ENCODE results near the gene ACOXL. TPM values are rescaled to one million over a fixed set of nuclear protein-coding genes. Genes with fewer than 3 reads are reported as not detected.
"Not testable (repeated sequence)": the region's sequence is repeated elsewhere in the genome, so short reads cannot be mapped to it uniquely, and the experiment has no call there.

Gene ACOXL
- 1.6 TPM in 1 of 2 replicates, not detected in the other for total RNA-seq (2014; rRNA removed; shearing (Covaris generic))

DNA sequence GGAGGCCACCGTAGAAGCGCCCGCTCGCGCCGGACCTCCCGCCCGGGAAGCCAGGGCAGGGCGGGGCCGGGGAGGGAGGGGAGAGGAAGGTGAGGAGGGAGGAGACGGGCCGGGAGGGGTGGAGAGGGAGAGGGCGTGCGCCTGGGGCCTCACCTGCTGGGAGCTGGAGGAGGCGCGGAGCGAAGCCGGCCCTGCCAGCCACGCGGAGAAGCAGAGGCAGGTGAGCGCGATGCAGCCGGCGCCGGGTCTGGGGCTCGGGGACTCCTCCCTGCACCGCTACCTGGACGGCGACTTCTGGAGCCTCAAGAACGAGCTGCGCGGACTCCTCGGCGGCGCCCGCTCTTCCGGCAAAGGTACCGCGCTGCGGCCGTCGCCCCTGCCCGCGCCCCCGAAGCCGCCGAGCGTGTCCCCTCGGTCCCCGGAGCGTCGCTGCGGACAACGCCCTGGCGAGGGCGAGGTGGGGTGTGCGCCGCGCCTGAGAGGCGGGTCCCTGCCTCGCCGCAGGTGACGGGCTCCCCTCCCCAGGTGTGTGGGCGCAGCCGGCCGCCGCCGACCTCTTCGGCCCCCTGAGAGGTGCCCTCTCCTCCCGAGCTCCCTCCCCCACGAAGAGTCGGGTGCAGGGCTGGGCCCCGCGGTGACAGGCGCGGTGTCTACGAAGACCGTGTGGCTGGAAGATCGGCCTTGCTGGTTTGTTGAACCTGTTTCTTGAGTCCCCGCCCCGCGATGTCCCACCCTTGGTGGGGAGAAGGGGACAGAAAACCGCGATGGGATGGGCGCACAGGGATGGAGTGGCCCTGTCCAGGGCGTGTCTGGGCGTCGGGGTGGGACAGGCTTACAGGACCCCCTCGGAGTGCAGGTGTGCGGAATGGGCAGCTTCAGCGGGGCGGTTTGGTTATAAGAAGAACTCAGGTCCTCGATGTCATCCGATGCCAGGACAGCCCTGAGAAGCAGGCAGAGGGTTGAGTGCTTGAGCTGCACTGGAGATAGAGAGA is at the start of gene ACOXL:
Gene ACOXL, plus strand, starts transcription at position 152 of the 992 bp plus-strand sequence. CDS start 35,817 bp downstream, outside the sequence.
- DNase-seq (ENCODE audit: low read depth): no peak

DNA sequence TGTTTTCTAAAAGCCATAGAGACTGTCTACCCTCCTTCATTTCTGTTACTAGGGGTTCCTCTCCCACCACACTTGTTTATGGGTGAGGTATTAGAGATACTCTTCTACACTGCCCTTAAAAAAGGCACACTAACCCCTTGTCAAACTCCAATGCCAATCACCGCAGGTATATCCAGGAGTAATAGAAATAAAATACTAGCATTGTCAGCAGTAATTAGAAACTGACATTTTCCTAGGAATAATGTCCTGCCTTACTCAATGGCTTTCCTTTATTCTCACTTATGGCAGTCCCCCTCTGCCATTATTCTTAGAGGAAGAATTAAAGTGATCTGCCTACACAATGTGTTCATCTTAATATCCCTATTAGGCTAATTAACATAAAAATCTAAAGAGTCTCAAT is 49.5 kb upstream of the ACOXL start:
- no peak for DNase-seq (ENCODE audit: low read depth)

DNA sequence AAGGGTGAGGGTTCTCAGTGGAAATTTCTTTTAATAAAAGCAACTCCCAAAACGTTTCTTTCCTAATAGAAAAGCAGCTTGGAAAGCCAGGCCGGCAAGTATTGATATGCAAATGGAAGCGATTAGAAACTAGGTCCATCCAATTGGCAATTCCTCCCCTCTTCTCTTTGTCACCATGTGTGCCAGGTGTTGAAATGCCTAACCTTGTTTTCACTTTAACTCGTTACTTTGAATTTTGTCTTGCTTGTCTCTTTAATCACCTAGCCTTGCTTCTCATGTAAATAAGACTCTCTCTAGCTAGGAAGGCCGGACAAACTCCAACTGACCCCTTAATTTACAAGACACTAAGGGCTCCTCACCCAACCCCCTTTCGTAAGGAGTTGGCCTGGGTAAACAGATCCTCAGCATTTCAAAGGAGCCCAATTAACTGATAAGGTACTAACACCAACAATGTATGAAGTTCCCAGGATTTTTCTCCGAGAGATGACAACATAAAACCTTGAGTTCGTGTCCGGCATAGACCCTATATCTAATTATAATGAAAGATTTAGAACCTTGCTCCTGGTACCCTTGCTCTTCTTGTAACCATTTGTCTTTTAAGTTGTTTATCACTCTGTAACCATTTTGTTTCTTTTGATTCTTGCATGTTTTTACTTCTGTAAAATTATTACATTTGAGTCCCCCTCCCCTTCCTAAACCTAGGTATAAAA is 44.4 kb upstream of the ACOXL start:
- not testable (repeated sequence) for DNase-seq (ENCODE audit: low read depth)

DNA sequence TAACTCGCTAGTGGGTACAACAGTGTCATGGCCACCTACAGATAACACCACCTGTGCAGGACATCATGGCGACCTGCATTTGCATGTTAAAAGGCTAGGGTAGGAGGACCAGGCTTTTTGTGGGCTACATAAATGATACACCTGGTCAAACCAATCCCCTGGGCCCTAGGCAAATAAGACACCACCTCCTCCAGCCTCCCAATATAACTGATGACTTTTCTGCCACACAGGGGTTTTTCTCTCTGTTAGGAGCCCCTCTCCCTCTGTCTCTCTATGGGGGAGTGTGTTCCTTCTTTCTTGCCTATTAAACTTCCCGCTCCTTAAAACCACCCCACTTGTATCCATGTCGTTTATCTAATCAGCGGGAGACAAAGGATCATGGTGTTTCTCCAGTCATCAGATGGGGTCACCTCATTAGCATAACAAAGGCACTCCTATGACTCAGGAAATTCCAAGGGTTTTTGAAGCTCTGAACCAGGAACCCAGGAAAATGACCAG is 43.7 kb upstream of the ACOXL start:
- peak; percentile 67 for DNase-seq (ENCODE audit: low read depth)

DNA sequence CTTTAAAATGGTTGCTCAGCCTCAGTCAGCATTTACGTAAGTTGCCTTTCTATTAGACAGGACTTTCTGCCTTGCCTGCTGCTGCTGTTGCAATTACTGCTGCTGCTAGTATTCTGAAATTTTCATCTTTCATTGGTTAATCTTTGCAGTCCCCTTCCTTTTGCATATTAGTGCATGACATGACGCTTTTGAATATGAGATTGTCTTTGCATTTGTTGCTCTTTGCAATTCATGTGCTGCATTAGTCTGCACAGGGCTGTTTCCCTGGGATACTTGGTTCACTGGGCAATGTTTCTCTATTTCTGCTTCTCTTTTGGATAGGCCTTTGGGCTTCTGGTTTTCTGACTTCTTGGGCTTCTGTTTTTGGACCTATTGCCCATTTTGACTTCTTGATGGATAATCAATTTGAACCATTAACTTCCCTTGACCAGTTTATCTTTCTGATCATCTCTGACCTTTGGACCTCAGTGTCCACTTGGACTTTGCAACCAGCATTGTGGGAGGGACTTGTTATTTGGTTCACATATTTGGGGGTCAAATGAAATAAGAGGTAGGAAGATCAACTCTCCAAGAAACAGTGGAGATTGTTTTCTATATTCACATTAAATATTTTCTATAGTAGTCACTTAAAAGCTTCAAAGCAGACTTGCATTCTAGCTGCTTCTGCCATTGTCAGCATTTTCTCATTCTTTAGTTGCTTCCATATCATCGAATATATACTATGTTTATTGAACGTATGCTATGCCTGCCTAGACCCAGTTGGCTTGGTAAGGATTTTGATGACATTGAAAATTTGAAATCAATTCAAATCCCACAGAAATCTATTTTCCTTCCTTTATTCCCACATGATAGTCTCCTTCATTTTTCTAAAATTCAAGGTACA is 42.0 kb upstream of the ACOXL start:
- no peak for DNase-seq (ENCODE audit: low read depth)

DNA sequence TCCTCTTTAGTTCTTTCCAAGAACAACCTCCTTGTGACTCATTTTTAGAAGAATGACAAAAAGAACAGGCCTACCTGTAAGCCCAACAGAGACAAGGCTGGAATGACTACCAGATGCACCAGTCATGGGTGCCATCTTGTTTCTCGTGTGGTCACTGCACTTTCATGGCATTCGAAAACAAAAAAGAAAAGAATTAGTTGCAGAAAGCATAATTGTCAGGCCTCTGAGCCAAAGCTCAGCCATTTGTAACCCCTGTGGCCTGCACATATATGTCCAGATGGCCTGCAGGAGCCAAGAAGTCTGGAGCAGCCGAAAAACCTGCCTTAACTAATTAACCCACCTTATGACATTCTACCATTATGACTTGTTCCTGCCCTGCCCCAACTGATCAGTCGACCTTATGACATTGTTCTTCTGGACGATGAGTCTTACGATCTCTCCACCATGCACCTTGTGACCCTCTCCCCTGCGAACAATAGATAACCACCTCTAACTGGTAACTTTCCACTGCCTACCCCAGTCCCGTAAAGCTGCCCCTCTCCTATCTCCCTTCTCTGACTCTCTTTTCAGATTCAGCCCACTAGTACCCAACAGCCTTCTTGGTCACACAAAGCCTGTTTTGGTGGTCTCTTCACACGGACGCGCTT is 40.6 kb upstream of the ACOXL start:
- DNase-seq (ENCODE audit: low read depth): no peak

DNA sequence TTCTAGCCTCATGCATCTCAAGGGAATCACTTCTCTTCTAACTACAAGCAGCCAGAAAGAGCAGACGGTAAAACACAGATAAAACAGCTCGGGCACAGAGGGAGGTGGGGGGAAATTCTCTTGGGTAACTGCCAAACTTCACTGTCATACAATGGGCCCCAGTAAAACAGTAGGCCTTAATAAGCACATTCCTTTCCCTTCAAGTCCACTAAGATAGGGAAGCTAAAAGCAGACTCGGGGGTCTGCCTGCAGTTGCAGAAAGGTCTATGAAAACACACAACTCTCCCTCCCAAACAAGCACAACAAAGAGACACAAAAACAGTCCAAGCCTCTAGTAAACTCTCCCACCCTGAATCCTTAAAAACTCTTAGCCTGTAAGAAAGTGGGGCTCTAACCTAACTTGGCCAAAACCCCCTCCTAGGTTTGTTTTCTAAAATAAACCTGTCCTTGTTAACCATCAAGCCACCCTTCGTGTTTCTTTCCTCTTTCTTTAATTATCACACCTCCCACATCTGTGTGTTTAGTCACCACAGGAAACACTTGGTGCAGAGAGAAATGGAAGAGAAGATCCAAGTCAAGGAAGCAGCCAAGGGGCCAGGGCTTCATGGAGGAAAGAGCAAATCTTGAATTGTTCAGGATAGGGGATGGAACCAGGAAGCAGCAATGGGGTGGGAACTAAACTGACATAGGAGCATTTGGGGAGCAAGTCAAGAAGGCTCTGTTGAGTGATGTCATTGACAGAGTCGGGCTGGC is 37.1 kb upstream of the ACOXL start:
- DNase-seq (ENCODE audit: low read depth): not testable (repeated sequence)

DNA sequence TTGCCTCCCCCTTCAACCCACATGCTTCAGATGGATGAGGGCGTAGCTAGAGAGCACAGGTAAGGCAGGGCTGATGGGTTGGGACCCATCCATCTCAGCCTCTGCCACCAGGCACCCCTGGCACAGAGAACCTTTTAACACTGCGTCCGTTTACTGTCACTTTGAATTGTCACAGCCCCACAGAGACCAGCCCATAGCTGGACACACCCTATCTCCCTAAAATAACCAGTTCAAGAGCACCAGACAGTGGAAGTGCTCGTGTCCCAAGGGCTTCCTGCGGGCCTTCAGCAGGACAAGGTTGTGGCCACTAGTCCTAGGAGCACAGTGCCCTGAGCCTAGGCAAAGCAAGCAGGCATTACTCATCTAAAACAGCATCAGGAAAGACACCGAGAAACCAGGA is 34.1 kb upstream of the ACOXL start:
- not testable (repeated sequence) for DNase-seq (ENCODE audit: low read depth)

DNA sequence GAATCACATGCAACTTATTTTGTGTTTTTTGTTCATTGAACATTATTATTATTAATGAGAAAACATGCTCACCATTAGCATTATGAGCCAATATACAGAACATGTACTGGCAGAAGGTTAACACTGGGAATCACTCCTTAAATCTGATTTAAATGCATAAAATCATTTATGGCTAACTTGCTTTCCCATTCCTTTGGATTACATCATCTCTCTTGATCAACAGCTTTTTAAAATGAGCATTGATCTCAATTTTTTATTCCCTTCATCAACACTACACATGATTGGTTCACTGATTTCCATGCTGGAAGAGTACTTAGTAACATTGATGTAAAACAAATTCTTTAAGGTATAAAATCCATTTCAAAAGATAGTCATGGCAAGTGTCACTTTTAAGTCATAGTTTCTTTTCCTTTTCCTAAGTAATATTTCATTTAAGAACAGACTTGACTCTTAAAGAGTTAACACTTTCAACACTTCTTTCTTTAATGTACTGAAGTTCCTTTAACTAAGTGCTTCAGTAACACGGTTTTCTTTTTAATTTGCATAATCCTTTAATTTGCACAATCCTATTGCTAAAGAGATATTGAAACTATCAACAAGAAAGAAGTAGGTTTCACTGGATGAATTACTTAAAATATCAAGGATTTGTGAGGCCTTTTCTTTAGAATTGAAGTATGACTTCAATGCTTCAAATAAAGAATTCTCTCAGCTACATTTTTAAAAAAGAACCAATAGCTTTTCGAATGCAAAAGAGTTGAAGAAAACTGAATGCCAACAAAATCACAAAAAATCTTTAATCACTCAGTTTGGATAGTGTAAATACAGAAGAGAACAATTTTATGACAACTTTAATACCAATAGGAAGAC is 29.6 kb upstream of the ACOXL start:
- no peak for DNase-seq (ENCODE audit: low read depth)

DNA sequence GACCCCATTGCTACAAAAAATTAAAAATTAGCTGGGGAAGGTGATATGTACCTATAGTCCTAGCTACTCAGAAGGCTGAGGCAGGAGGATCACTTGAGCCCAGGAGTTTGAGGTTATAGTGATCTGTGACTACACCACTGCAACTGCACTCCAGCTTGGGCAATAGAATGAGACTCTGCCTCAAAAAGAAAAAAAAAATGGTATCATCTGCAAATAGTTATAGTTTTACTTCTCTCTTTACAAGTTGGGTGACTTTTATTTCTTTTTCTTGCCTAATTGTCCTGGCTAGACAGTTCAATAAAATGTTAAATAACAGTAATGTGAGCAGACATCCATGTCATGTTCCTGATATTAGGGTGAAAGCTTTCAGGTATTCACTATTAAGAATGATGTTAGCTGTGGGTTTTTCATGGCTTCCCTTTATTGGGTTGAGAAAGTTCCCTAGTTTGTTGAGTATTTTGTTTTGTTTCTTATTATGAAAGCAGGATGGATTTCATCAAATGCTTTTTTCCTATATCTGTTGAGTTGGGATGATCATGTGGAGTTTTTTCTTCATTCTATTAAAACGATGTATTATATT is 24.9 kb upstream of the ACOXL start:
- DNase-seq (ENCODE audit: low read depth): no peak

DNA sequence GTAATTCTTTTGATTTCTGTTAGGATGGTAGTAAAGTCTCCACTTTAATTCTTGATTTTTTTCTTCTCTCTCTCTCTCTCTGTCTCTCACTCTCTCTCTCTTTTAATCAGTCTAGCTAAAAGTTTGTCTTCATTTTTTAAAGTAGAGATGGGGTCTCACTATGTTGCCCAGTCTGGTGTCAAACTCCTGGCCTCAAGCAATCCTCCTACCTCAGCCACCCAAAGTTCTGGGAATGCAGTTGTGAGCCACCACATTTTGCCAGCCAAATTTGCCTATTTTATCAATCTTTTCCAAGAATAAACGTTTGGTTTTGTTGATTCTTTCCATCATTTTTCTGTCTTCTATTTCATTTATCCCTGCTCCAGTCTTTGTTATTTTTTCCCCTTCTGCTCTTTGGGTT is 23.9 kb upstream of the ACOXL start:
- no peak for DNase-seq (ENCODE audit: low read depth)

DNA sequence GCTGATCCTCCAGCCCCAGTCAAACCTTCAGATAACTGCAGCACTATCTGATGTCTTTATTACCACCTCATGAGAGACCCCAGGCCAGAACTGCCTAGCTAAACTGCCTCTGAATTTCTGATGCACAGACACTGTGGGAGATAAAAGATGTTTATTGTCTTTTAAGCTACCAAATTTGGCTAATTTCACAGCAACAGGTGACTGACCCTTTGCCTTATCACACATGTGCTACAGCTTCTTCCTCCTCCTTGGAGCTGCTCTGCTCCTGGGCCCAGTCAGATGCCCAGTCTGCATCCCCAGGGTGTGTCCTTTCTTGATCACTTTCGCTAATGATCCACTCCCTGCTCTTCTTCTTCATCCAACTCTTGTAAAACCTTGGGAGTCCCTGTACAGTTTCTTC is 19.6 kb upstream of the ACOXL start:
- no peak for DNase-seq (ENCODE audit: low read depth)

DNA sequence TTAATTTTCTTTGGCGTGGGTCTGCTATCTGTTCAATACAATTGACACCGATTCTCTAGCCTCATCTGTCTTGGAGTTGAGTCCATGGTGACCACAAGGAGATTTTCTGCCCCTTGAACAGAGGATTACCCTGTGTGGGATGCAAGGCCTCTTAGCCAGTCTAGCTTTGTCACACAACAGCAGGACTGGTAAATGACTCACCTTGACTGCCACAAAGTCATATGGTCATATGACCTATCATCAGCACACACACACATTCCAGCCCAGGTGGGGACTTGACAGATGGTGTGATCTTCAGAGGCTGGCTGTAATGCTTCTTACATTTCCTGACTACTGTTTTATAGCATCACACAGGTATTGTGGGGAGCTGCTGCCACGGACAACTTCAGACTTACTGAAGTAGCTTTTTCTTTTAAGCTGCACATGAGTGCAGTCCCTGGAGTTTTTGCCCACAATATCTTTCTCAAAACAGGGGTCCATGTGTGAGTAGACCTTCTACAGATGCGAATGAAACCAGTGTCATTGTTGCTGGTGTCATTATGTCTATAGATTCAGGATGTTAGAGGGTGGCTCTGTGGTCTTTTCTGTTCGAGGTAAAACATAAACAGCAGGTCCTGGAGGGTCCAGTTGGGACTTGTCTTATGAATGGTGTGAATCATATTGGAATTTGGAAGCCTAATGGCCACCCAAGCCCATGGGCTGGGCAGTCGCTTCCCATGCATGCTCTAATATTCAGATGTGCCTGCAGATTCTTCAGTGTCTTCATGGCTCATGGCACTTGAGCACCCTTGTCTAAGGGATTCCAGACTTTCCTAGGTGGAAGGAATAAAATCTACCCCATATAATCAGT is 18.6 kb upstream of the ACOXL start:
- no peak for DNase-seq (ENCODE audit: low read depth)

DNA sequence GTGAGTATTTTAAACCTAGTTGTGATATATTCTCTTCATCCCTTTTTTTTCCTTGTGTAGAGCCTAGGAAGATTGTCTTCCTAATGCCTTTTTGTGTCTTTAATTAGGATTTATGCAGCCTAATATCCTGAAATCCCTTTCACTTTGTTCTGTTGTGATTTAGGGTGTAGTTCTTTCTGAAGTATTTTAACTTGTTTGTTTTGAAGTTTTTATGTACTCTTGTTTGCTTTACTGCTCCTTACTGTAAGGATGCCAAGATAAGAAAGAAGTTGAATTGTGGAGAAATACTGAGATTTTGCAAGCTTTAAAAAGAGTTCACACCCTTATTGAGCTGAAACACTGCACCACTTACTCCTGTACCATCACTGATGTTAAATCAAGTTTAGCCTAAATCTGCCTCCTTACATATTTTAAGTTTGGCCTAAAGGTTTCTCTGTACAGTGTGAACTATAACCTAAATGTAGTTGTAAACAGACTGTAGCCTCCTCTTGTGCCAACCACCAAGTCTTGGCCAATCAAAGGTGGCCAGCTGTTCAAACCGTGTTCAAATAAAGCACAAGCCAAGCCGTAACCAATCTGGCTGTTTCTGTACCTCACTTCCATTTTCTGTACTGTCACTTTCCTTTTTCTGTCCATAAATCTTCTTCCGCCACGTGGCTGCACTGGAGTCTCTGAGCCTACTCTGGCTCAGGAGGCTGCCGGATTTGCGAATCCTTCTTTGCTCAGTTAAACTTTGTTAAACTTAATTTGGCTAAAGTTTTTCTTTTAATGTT is 17.7 kb upstream of the ACOXL start:
- no peak for DNase-seq (ENCODE audit: low read depth)

DNA sequence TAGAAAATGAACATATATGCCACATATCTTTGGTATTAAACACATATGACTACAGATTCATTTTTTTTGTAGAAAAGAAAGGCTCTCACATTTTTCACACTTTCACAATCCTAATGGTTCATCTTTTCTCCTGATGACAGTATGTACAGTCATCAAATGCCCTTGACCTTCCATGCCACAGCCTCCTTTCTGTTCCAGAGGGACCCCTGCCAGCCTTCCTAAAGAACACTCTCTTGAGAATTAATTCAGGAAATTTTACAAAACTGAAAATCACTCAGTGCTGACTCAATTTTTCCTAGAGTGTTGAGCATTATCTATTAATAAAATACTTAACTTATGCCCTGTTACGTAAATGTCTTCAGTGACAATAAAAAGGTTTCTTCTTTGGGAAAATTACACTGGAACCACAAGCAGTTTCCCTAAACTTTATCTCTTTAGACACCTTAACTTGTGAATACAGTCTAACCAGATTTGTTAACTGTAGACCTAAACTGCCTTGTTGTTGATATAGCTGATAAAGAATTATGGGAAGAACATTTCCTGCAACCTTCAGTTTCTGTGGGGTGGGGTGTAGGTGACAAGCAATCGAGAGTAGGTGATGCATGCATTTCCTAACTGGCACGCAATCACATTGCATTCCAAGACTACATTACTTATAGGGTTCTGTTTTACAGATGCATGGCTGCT is 15.3 kb upstream of the ACOXL start:
- DNase-seq (ENCODE audit: low read depth): no peak

DNA sequence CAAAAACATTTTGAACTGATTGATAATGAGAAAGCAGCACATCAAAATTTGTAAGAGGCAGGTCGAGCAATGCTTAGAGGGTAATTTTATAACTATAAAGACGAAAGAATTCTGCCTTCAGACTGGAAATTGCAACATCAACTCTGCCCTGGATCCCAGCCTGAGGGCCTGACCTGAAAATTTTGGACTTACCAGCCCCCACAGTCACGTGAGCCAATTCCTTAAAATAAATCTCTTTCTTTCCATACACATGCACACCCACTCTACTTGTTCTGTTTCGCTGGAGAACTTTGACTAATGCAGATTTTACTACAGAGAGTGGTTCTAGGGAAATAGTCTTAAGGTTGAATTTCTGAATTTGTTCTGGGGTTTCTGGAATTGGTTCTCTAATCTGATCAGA is 14.6 kb upstream of the ACOXL start:
- DNase-seq (ENCODE audit: low read depth): no peak

DNA sequence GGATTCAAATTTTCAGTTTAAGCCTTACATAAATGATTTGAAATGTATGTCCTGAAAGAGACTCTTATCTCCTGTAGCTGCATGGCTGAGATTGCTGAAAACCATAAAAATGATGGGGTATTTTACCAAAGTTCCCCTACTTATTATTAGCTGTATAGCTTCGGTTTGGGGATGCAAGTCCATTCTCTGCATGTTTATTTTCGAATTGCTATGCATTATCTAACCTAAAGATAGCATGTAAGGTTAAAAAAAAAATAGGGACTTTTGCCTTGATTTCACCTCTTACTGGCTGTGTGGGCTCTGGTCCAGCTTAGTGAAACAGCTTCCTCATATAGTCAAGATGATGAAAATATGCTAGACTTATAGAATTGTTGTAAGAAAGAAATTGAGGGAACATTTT is 14.0 kb upstream of the ACOXL start:
- no peak for DNase-seq (ENCODE audit: low read depth)

All from Daoy (cell line).